Measurements from ENCODE around the gene MAGEA3. TPM values are rescaled to one million over a fixed set of nuclear protein-coding genes. Genes with fewer than 3 reads are reported as not detected.

The MAGEA3 gene, protein sequence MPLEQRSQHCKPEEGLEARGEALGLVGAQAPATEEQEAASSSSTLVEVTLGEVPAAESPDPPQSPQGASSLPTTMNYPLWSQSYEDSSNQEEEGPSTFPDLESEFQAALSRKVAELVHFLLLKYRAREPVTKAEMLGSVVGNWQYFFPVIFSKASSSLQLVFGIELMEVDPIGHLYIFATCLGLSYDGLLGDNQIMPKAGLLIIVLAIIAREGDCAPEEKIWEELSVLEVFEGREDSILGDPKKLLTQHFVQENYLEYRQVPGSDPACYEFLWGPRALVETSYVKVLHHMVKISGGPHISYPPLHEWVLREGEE
- total RNA-seq (2022; extraction: Qiagen RNA extraction; ENCODE audit: low read depth) = 2.6 to 4.7 TPM (median 3.8 TPM) in 5 replicates

DNA sequence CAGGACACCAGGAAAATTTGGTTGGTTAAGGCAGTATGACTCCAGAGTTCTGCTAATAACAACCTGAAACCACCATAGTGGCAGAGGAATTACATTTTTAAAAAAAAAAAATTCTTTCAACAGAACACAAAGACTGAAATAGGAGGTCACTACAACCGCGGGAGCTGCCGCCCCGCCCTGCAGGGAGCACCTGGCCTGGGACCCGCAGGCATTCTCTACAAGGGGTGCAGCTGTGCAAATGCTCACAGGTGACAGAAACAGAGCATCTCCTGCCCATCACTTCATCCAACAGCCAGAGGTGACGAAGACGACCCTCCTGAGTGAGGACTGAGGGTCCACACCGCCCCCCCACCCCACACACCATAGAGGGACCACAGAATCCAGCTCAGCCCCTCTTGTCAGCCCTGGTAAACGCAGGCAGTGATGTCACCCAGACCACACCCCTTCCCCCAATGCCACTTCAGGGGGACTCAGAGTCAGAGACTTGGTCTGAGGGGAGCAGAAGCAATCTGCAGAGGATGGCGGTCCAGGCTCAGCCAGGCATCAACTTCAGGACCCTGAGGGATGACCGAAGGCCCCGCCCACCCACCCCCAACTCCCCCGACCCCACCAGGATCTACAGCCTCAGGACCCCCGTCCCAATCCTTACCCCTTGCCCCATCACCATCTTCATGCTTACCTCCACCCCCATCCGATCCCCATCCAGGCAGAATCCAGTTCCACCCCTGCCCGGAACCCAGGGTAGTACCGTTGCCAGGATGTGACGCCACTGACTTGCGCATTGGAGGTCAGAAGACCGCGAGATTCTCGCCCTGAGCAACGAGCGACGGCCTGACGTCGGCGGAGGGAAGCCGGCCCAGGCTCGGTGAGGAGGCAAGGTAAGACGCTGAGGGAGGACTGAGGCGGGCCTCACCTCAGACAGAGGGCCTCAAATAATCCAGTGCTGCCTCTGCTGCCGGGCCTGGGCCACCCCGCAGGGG is at the start of gene MAGEA3:
Gene MAGEA3, plus strand, starts transcription at position 843 of the 980 bp plus-strand sequence. CDS start 2,039 bp downstream, outside the sequence.

DNA sequence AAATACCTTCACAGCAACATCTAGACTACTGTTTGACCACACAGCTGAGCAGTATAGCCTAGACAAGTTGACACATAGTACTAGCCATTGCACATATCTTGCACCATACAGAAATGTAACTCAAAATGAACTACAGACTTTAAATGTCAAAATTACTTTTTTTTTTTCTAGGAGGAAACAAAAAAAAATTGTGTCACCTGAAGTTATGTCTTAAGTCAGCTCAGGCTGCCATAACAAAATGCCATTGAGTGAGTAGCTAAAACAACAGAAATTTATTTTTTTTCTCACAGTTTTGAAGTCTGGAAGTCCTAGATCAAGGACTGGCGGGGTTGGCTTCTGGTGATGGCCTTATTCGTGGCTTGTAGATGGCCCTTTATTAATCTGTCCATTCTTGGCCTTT is 10.6 kb downstream of the MAGEA3 start, which contains the start of gene CSAG2:
Gene CSAG2, minus strand, starts transcription at position 101 of the 400 bp plus-strand sequence. CDS start 161 bp downstream, outside the sequence.

DNA sequence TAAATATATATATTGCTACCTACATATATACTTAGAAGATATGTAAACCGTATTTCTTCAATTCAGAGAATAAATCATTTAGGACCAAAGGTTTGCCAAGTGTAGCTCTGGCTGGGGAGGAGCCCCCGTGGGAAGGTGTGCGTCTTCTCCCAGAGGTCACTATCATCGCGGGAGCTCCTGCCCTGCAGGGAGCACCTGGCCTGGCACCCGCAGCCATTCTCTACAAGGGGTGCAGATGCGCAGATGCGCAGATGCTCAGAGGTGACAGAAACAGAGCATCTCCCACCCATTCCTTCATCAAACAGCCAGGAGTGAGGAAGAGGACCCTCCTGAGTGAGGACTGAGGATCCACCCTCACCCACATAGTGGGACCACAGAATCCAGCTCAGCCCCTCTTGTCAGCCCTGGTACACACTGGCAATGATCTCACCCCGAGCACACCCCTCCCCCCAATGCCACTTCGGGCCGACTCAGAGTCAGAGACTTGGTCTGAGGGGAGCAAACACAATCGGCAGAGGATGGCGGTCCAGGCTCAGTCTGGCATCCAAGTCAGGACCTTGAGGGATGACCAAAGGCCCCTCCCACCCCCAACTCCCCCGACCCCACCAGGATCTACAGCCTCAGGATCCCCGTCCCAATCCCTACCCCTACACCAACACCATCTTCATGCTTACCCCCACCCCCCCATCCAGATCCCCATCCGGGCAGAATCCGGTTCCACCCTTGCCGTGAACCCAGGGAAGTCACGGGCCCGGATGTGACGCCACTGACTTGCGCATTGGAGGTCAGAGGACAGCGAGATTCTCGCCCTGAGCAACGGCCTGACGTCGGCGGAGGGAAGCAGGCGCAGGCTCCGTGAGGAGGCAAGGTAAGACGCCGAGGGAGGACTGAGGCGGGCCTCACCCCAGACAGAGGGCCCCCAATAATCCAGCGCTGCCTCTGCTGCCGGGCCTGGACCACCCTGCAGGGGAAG is 15.5 kb downstream of the MAGEA3 start, which contains the start of gene MAGEA2B:
Gene MAGEA2B, plus strand, starts transcription at position 814 of the 973 bp plus-strand sequence. CDS start 2,479 bp downstream, outside the sequence.

DNA sequence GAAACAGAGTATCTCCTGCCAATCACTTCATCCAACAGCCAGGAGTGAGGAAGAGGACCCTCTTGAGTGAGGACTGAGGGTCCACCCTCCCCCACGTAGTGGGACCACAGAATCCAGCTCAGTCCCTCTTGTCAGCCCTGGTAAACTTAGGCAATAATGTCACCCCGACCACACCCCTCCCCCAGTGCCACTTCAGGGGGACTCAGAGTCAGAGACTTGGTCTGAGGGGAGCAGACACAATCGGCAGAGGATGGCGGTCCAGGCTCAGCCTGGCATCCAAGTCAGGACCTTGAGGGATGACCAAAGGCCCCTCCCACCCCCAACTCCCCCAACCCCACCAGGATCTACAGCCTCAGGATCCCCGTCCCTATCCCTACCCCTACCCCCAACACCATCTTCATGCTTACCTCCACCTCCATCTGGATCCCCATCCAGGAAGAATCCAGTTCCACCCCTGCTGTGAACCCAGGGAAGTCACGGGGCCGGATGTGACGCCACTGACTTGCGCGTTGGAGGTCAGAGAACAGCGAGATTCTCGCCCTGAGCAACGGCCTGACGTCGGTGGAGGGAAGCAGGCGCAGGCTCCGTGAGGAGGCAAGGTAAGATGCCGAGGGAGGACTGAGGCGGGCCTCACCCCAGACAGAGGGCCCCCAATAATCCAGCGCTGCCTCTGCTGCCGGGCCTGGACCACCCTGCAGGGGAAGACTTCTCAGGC is 34.8 kb downstream of the MAGEA3 start, which contains the start of the genes CSAG1 and MAGEA12:
Gene CSAG1, minus strand, starts transcription at position 461 of the 715 bp plus-strand sequence. CDS start 1,261 bp downstream, outside the sequence.
Gene MAGEA12, plus strand, starts transcription at position 497 of the 715 bp plus-strand sequence. CDS start 2,405 bp downstream, outside the sequence.

Other genes with a start within 250 kb of the MAGEA3 start
- gene GABRA3, start 247.5 kb upstream of the MAGEA3 start, total RNA-seq (2022; extraction: Qiagen RNA extraction; ENCODE audit: low read depth) = 0.36 to 0.91 TPM (median 0.45 TPM) in 5 replicates
- 0.18 to 0.27 TPM (median 0.23 TPM) in 5 replicates for gene GABRQ, start 60.9 kb upstream of the MAGEA3 start, total RNA-seq (2022; extraction: Qiagen RNA extraction; ENCODE audit: low read depth)
- gene CSAG2, start 10.5 kb downstream of the MAGEA3 start, total RNA-seq (2022; extraction: Qiagen RNA extraction; ENCODE audit: low read depth) = not detected in 5 replicates
- gene MAGEA2B, start 15.8 kb downstream of the MAGEA3 start, total RNA-seq (2022; extraction: Qiagen RNA extraction; ENCODE audit: low read depth) = not detected in 5 replicates
- gene CSAG1, start 34.9 kb downstream of the MAGEA3 start, total RNA-seq (2022; extraction: Qiagen RNA extraction; ENCODE audit: low read depth) = 0.17 to 0.45 TPM (median 0.26 TPM) in 4 of 5 replicates, not detected in the other
- 0.13 to 0.22 TPM (median 0.17 TPM) in 5 replicates for gene MAGEA12, start 35.0 kb downstream of the MAGEA3 start, total RNA-seq (2022; extraction: Qiagen RNA extraction; ENCODE audit: low read depth)
- gene MAGEA2, start 55.0 kb downstream of the MAGEA3 start, total RNA-seq (2022; extraction: Qiagen RNA extraction; ENCODE audit: low read depth) = 0.16 to 0.24 TPM in 2 of 5 replicates, not detected in the others
- gene CSAG3, start 60.4 kb downstream of the MAGEA3 start, total RNA-seq (2022; extraction: Qiagen RNA extraction; ENCODE audit: low read depth) = not detected in 5 replicates
- gene MAGEA6, start 70.9 kb downstream of the MAGEA3 start, total RNA-seq (2022; extraction: Qiagen RNA extraction; ENCODE audit: low read depth) = 10.6 to 13.7 TPM (median 12.4 TPM) in 5 replicates
- 68.5 to 80.9 TPM (median 76.0 TPM) in 5 replicates for gene CETN2, start 132.0 kb downstream of the MAGEA3 start, total RNA-seq (2022; extraction: Qiagen RNA extraction; ENCODE audit: low read depth)
- 40.5 to 48.5 TPM (median 44.2 TPM) in 5 replicates for gene NSDHL, start 132.3 kb downstream of the MAGEA3 start, total RNA-seq (2022; extraction: Qiagen RNA extraction; ENCODE audit: low read depth)
- gene ZNF185, start 199.3 kb downstream of the MAGEA3 start, total RNA-seq (2022; extraction: Qiagen RNA extraction; ENCODE audit: low read depth) = 6.9 to 9.3 TPM (median 8.6 TPM) in 5 replicates

All from A549 treated with GW870086 at 1 μM for 4 hours (cell line).